HG02678 (cell line): ENCODE data around the gene ZBTB24.

Experiments used
- ATAC-seq: cut with Tn5 transposase; IDR thresholded peaks from one replicate; pipeline ENCODE4 v1.9.1; 2021; ENCODE audit warnings: mild to moderate bottlenecking, moderate library complexity; ENCODE audit not compliant: unreplicated experiment

Gene ZBTB24

DNA sequence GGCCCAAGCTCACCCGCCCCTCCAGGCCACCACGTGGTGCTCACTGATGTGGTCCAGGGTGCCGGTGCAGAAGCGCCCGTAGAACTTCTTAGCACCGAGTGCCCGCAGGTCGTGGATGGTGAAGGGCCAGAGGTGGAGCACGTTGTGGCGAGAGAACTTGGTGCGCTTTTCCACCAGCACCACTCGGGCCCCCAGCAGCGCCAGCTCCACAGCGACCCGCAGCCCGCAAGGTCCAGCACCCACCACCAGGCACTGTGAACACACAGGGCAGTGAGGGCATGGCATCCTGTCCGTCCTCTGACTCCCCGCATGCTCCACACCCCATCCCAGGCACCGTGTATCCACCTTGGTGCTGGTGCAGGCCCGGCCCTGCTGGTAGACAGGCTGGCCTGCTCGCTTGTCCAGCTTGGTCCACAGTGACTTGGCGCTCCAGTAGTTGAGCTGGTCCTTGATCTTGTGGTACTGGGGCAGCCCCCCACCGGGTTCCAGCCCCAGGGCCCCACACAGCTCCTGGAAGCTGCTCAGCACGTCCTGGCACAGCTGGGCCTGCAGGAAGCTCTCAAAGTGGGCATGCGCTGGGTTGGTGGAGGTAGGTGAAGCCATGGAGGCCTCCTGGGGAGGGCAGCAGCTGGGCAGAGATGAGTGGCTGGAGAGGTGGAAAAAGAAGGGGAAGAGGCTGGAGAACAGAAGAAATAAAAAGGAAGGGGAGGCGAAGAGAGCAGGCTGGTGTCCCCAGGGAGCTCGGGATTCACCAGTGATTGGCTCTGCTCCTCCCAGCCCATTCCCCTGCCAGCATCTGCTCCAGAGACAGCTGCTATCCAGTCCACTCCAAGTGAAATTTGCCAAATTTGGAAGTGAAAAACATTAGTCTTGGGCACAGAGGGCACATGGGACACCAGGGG lies 29.2 kb downstream of the ZBTB24 start:
- ATAC-seq: no peak

GRCh38 chr6:109453156-109453555 lies 29.9 kb downstream of the ZBTB24 start:
- ATAC-seq: no peak

DNA sequence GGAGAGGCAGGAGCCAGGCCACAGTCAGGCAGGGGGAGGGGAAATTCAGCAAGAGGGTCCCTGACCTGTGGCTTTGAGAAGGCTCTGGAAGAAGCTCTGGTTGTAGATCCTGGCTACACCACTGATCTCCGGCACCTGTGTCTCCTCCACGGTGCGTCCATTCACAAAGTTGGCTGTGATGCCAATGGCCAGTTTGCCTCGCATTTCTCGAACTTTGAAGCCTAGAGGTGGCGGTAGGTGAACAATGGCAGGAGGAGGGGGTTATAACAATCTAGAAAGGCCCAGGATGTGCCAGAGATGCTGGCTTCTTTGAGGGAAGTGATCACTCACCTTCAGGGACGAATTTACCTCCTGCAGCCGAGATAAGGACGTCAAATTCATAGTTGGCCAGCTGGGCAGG lies 30.8 kb downstream of the ZBTB24 start:
- no peak for ATAC-seq

- no peak for ATAC-seq
Measured at GRCh38 chr6:109451376-109451775, 31.6 kb downstream of the ZBTB24 start.

DNA sequence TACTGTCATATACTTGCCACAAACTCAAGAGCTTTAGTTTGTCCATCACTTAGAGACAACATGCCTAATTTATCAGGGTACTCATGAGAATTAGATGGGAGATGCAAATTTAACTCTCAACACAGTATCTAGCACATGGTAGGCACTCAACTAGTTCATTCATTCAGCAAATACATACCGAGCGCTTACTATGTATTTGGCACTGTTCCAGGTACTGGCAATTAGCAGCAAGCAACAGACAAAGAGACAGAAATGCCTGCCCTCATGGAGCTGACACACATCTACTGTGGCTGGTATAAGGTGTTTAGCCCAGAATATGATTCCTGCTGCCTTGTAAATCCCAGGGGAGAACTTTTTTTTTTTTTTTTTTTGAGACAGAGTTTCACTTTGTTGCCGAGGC lies 32.2 kb downstream of the ZBTB24 start:
- ATAC-seq: no peak

- ATAC-seq: no peak
Measured at GRCh38 chr6:109449795-109450673, 33.0 kb downstream of the ZBTB24 start.

- ATAC-seq: no peak
Measured at GRCh38 chr6:109449064-109449794, 33.8 kb downstream of the ZBTB24 start.

DNA sequence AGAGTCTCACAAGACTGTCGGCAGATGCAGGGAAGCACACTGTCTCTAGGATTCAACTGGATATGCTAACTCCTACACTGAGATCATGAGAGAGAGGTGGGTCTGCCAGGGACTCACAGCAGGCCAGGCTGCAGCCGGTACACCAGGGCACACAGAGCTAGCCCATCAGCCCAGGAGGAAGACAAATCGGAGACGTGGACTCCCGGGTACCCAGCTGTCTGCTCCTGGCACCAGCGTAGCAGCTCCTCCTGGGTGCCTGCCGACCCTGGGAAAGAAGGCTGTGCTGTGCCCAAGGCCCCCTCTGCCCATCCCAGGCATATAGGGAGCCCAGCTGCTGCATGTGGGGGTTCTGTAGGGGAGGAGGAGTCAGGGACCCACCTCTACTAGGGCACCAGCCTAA lies 34.4 kb downstream of the ZBTB24 start:
- no peak for ATAC-seq

DNA sequence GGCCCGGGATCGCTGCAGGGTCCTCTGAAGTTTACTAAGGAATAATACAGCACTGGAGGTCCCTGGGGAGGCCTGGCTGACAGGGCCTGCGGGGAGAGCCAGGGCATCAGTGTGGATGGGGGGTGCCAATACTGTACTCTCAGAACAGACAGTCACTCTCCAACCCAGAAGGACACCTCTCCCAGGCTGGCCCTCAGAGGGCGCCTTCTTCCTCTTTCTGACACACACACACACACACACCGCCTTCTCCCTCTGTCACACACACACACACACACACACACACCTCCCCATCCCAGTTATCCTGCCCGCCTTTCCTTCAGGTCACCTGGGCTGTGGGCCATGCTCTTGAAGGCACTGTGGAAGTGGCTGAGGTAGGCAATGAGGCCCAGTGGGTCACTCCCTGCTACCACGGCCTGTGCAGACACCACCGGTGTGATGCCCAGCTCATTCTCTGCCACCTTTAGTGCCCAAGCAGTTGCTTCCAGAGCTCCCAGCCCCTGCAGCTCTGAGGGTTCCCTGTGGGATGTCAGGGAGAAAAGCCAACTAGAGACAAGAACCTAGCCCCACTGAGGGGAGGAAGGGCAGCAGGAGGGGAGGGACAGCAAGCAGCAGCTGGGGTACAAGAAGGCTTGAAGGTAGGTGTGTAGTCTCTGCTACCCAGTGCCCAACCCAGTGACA lies 35.0 kb downstream of the ZBTB24 start:
- no peak for ATAC-seq

- no peak for ATAC-seq
Measured at GRCh38 chr6:109447087-109447486, 35.9 kb downstream of the ZBTB24 start.

DNA sequence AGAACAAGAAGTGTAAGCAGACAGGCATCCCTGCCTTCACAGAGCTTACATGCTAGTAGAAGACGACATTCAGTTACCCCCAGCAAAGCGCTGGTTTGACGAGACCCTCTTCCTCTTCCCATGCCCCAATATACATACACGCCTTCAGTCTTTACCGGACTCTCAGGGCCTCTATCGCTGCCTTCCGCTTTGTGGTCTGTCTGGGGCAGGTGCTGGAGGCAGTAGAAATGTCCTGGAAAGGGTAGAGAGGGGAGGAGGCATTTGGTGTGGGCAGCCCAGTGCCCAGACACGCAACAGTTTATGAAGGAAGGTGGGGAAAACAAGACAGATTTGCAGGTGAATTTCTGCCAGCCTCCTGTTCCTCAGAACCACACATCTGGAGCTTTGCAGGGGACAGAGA lies 36.5 kb downstream of the ZBTB24 start:
- no peak for ATAC-seq

- ATAC-seq: no peak
Measured at GRCh38 chr6:109446072-109446471, 36.9 kb downstream of the ZBTB24 start.

DNA sequence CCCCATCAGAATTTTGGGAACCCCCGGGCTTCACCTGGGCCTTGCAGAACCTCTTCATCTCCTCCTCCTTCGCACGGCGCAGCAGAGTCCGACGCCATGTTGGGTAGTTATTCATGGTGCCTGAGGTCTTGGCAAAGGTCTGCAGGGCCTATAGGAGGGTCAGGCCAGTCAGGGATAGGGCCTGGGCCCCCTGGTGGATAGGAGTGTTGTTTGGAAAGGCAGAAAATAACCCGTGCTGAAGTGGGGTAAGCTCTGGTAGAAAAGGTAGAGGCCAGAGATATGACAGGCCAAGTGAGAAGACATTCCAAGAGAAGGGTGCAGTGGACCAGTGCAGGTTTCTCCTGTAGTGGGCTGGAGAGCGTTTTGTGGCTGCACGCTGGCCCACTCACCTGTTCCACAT lies 37.6 kb downstream of the ZBTB24 start:
- ATAC-seq: no peak

DNA sequence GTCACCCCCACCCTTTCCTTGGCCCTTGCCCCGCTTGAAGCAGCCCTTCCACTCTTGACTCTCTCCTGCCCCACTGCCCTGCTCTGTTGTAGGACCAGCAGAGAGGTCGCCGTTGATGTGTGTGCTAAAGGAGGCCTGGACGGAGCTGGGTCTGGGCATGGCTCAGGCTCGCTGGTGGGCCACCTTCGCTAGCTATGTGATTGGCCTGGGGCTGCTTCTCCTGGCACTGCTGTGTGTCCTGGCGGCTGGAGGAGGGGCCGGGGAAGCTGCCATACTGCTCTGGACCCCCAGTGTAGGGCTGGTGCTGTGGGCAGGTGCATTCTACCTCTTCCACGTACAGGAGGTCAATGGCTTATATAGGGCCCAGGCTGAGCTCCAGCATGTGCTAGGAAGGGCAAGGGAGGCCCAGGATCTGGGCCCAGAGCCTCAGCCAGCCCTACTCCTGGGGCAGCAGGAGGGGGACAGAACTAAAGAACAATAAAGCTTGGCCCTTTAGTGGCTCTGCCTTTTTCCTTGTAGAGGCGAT lies 39.5 kb downstream of the ZBTB24 start:
- no peak for ATAC-seq

DNA sequence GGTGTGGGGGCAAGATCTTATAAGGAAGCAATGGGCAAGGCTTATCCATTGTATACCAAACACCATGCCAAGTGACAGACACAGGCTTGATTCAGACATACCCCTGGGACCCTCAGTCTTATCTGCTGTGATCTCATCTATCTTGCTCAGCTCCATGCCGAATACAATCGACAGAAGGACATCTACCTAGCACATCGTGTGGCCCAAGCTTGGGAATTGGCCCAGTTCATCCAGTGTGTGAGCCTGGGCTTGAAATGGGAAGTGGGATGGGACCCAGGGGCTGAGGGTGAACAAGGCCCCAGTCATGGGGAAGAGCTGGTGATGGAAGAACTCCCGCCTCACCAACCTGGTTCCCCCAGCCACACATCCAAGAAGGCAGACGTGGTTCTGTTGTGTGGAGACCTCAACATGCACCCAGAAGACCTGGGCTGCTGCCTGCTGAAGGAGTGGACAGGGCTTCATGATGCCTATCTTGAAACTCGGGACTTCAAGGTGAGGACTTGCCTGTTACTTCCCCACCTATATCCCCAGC lies 40.6 kb downstream of the ZBTB24 start:
- no peak for ATAC-seq

DNA sequence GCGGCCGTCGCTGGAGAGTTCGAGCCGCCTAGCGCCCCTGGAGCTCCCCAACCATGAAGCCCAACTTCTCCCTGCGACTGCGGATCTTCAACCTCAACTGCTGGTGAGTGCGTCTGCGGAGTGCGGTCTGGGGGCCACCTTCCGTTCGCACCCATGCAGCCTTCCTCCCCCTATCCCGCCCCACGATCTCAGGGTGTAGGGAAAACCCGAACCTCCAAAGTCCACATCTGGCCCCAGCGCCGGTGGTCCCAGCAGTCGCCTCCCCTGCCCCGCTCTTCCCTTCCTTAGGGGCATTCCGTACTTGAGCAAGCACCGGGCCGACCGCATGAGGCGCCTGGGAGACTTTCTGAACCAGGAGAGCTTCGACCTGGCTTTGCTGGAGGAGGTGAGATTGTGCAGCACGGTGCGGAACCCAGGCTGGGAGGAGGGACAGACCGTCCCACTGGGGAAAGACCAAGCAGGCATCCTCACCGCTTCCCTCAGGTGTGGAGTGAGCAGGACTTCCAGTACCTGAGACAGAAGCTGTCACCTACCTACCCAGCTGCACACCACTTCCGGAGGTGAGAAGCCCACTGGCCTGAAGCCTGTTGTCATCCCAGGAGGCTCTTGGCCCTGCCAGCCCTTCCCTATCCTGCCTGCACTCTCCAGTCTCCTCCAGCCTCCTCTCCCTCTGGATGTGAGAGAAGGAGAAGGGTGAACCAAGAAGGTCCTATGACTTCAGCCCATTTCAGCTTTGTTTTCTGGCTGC lies 41.8 kb downstream of the ZBTB24 start:
- ATAC-seq: peak; percentile 16

DNA sequence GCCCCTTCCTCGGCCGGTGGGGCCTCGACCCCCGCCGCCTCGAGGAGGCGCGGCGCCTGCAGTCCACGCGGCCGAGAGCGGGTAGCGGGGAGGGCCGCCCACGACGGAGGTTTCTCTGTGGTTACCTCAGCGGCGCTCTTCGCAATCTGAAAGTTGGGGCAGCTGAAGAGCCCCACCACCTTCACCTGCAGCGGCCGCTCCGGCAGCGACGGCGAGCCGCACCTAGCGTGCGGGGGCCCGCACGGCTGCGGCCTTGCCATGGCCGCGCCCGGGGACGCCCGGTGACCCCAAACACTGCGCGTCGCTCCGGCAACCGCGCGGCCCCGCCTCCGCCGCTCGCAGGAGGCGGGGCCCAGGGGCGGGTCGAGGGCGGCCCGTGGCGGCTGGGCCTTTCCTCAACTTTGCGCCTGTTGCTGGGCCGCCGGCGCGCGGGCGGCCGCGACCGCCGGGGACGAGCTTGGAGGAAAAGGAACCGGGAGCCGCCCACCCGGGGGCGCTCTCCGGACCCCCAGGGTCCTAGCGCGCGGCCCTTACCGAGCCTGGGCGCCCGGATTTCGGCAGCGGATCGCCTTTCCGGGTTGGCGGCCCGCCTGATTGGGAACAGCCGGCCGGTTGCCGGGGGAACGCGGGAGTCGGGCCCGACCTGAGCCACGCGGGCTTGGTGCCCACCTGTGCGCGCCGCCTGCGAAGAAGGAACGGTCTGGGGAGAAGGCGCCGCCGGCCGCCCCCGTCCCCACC lies 42.5 kb downstream of the ZBTB24 start, which contains the start of the genes PPIL6 and SMPD2:
Gene PPIL6 (minus strand): TSS at position 298 of the 738 bp plus-strand sequence. CDS start 38 bp downstream, at position 260.
Gene SMPD2 (plus strand): TSS at position 394 of the 738 bp plus-strand sequence. CDS start 398 bp downstream, outside the sequence.
- peak; percentile 94 for ATAC-seq

DNA sequence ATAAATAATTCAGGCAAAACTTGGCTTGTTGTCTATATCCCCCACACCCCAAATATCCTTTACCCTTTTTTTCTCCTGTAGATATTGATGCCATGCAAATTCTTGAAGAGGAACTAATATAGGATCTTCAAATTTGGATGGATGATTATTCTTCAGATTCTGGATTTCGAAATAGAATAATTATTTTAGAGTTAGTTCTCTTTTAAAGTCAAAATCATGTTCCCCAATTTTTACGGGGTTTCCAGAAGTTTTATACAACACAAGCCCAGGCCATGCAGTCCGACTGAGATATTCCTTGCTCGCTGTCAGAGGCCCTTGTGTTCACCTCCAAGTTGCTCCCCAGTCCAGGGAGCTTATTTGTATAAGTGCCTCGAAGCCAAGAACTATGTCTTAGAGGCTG lies 47.0 kb downstream of the ZBTB24 start:
- no peak for ATAC-seq
